HG03175 (cell line): ENCODE results near the gene PDGFD.

ENCODE experiments used
- ATAC-seq: cut with Tn5 transposase; IDR thresholded peaks from one replicate; pipeline ENCODE4 v1.9.1; 2021; ENCODE audit warnings: mild to moderate bottlenecking, moderate library complexity; ENCODE audit not compliant: unreplicated experiment

Gene PDGFD

DNA sequence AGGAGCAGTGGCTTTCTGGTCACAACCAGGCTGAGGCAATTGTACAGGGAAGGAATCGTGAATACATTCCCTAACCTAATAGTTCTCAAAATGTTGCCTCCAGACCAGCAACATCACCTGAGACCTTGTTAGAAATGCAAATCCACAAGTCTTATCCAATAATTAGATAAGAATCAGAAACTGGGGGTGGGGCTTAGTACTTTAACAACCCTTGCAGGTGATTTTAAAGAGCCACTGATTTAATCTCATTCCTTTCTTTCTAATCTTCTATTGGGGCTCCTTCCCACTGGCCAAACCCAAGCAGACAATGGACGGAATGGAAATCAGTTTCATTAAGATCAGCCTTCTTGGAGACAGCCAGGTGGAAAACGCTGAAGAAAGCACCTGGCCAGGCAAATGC is 269.9 kb downstream of the PDGFD start:
- ATAC-seq = no peak

DNA sequence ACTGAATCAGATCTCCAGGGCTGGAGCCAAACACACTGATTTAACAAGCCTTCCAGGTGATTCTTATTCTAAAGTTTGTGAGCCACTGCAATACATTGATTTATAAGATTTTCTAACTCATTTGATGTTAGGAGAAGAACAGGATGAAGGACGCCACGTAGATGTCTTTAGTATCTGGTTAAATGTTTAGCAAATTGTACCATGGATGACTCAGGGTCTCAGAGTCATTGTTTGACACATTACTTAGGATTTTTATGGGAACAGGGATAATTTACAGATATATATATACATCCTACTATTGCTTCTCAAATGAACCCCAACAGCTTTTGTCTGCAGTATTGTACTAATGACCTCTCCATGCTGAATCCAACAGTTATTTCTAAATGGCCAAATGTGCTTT is 270.6 kb downstream of the PDGFD start:
- ATAC-seq = no peak

GRCh38 chr11:103892603-103893002 is 271.3 kb downstream of the PDGFD start:
- no peak for ATAC-seq

DNA sequence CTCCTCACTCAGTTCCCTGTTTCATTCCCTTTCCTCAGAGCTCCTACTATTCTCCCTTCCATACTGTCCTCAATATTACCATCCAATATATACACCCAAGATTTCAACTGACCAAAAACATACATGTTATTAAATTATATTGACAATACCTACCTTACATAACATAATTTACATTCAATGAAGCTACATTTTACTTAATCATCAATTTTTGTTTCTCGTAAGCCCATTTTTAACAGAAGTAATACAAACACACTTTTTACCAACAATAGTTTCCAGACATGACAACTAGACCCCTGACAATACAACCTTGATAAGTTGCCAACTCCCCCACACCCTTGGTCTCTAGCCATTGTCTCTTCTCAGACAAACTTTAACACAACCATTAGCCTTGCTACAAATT is 273.3 kb downstream of the PDGFD start:
- ATAC-seq = no peak

DNA sequence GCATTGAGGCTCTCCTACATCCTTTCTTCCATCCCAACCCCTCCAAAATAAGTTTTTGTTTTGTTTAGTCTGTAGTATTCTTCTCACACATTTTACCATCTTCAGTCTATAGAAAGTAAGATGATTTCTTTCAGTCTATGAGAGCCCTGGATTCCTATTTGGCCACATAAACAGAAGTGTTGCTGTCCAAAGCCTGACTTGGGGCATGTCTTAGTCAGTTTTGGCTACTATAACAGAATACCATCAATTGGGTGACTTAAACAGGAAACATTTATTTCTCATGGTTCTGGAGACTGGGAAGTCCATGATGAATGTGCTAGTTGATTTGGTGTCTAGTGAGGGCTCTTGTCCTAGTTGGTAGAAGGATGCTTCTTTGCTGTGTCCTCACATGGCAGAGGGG is 274.3 kb downstream of the PDGFD start:
- no peak for ATAC-seq

DNA sequence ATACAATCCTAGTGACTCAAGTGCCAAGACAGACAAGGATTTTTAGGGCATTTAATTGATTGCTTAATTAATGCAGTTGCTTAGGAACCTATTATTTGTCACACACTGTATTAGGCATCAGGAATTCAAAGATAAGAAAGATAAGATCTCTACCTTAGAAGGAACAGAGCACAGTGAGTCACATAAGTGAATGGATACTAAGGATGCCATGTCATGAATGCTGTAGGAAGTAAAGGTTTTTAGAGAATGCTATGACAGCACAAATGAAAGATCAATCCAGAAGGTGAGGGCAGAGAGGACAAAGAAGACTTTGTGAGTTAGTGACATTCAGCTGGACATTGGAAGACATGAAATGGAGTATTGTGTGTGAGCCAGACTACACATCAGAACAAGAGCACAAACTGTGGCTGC is 275.4 kb downstream of the PDGFD start:
- ATAC-seq = no peak

DNA sequence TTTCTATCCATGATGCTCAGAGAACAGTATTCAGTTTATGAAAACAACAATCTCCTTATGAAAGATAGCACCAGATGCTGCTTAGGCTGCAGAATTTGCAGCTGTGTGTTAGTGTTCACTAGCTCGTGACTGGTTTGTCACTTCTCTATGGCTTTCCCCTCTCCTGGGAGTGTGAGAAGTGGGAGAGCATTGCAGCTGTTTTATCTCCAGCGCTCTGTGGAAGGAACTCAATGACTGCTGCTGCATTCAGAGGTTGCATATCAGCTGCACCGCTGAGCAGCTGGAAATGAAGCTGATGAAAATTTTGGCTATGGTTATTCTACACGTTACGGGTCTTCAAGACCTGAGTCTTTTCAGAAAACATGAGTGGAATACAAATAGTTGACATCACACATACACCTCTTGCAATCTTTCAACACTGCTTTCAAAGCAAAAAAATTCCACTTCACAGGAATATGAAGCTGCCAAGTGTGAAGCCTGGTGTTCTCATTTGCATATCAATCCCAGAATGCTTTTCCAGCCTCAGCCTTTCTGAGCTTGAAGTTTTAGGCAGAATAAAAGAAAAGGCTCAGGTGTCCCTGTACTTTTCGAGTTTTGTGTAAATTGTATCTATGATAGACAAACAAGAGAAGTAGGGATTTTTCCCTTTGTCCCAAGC is 276.8 kb downstream of the PDGFD start:
- peak; percentile 41 for ATAC-seq

GRCh38 chr11:103883856-103884255 is 280.1 kb downstream of the PDGFD start:
- ATAC-seq = no peak

DNA sequence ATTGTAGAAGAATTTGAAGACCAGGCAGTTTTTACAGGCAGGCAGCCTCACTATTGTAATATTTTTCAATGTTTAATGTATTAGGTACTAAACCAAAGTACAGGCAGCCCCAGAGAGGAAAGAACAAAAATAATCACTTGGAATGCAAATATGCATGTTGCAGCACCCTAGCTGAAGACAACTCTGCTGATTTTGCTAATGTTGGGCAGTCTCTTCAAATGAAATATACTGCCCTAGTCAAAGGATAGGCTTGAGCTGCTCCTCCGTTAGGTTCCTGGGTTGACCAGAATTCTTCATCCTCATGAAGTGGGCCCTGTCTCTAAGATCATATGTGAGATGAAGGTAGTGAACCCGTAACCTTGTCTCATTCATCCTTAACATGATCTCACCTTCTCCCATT is 280.7 kb downstream of the PDGFD start:
- no peak for ATAC-seq

DNA sequence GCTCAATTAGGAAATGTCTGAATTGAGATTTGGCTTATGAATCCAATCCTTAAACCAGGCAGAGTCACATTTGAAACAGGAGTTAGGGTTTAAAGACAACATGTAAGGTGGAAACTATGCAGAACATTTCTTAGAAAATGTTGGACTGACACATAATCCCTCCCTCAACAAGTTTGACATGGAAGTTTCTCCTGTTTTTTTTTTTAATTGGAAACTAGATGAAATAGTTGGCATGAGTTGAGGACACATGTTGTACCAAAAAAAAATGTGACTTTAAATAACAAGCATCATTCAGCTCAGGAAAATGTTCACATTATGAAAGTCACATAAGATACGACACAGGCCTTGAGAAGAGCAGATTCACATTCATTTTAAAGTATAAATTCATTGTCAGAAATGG is 282.4 kb downstream of the PDGFD start:
- ATAC-seq = no peak

- no peak for ATAC-seq
Measured at GRCh38 chr11:103880968-103881367, 283.0 kb downstream of the PDGFD start.

- ATAC-seq = no peak
Measured at GRCh38 chr11:103878646-103879045, 285.3 kb downstream of the PDGFD start.

DNA sequence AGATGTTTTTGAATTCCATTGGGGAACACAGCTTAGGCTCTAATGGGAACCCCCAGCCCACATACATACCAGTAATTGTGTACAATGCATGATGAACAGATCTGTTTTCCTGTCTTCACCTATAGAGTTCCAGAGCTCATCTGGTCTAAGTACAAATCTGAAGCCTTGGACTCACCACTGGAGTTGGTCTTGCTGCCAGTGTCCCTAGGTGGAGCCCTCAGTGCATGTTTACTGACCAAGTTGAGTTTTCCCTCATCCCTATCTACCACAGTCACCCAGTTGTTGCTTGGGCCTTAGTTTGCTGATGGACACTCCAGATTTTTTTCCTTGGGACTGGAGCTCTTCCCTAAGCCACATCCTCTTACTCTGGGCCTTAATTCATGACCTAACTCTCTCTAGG is 286.7 kb downstream of the PDGFD start:
- ATAC-seq = no peak

DNA sequence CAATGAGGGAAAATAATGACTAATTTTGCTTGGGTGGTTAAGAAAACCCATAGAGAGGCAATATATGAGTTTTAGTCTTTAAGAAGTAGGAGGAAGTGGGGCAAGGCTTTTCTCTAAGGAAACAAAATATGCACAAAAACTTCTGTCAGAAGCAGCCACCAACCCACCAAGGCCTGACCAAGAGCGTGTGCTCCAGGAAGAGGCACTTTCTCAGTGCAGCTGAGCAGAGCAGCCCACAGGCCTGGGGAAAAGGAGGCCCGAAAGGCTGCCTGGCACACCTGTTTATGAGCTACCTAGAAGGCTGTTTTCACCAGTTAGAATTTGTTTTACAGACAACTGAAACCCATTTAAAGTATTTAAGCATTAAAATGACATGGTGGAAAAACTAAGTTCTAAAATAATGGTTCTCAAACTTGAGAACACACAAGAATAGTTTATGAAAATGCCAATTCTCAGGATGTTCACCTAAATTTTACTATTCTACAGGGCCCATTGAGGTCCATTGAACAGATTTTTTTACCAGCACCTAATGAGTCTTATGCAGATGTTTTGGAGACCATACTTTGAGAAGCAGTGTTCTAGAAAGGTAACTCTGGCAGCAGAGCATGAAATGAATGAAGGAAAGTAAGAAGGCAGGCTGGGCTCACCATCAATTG is 288.0 kb downstream of the PDGFD start:
- peak; percentile 82 for ATAC-seq

DNA sequence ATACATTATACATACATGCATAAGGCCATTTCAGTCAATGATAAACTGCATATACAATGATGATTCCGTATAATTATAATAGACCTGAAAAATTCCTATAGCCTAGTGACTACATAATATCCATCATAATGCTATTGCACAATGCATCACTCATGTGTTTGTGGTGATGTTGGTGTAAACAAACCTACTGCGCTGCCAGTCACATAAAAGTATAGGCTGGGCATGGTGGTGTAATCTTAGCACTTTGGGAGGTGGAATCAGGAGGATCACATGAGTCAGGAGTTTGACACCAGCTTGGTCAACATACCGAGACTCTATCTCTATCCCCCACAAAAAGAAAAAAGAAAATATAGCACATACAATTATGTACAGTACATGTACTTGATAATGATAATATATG is 291.2 kb downstream of the PDGFD start:
- ATAC-seq = no peak

- ATAC-seq = no peak
Measured at GRCh38 chr11:103871923-103872551, 291.9 kb downstream of the PDGFD start.

DNA sequence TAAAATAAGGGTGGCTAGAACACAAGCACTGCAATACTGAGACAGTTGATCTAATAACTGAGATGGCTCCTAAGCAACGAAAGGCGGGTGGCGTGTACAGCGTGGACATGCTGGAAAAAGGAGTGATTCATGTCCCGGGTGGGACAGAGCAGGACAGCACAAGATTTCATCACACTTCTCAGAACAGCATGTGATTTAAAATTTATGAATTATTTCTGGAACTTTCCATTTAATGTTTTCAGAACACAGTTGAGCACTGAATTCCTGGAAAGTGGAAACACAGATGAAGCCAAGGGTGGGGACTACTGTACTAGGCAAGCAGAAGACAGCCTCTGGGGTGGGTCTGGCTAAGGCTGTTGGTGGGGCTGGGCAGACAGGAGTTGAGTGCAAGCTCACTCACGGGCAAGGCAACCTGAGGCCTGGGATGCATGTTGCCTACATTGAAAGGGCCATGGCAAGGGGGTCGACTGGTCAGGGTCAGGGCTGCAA is 293.1 kb downstream of the PDGFD start:
- no peak for ATAC-seq

DNA sequence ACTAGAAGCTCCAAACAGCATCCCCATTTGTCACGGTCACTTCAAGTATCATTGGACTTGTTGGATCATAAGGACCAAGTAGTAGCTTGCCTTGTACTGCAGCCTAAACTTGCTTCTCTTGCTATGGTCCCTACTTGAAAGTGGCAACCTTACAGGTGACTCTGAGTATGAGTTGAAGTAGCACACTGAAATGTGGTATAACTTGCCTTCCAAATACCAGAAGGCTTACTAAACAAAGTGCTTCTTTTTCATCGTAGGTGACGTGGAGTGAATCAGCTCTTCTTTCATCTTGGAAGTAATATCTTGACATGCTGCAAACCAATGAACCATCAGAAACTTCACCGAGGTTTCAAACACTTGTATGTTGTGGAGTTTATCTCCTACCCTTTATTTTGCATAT is 296.5 kb downstream of the PDGFD start:
- no peak for ATAC-seq

DNA sequence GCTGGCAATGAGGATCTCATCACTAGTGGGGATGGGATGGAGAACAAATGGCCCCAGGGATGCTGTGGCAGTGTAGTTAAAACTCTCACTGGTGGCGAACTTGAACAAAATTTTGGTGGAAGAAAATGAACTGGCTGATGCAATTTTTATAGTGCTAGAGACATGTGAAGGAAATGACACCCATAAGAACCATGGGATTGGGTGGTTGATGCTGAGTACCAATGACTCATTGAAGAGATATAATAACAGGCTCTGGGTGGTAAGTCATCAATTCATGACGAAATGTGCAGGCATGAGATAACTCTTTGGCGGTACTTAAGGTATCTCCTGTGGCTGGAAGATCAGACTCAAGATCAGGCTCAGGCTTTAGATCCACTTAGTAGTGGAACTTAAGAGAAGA is 300.4 kb downstream of the PDGFD start:
- ATAC-seq = no peak

DNA sequence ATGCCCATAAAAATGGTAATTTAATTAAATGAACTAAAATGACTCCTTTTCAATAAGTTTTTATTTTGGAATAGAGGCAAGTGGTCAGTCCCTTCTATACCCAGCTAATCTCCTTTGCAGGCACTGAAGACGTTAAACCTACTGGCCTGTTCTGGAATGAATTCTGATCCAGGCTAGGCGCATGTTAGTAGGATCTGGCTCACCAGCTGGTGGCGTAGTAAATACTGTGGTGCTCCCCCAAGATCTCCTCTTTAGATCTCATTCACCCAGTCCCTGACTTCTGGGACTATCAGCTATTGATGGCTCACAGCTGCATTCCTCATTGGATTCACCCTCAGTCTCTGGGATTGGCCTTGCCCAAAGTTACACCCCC is 301.2 kb downstream of the PDGFD start:
- no peak for ATAC-seq

DNA sequence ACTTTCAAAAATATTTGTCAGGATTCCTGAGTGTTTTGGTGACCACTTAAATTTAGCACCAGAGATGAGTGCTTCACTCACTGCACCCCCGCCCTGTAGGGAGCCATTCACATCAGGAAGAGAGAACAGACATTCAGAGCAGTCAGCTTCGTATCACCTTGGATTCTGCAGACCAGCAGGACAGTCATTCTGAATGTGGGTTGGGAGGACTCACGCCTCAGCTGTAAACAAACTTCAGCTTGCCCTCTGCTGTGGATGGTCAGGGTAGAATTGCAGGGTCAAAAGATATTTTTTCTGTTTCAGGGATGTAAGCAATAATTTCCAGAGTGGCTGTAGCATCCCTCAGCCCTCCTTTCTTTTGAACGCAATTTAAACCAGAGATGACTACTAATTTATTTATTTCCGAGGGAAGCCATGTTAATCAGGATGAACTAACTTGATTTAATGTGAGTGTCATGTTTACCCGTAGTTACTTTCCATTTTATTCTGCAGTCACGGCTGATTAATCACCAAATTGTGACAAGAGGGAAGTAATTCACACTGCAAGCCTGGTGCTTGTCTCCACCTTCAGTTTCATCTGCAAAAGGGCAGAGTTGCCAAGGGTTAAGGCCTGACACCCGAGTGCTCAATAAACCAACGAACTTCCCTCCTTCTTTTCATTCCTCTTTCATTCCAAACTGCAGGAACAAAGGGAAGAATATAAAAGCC is 301.7 kb downstream of the PDGFD start:
- ATAC-seq = peak; percentile 70
